HUES6 (cell line): ENCODE data around the gene FNIP1.
"Not testable (repeated sequence)": the region's sequence is repeated elsewhere in the genome, so short reads cannot be mapped to it uniquely, and the experiment has no call there.

Experiments
- H3K27ac ChIP-seq: 2 replicates; pipeline ENCODE4 v1.7.0; 2013; ENCODE audit warnings: low read depth, mild to moderate bottlenecking, low read length, inconsistent platforms
- H3K27me3 ChIP-seq: 2 replicates; pipeline ENCODE4 v1.6.1; 2013; ENCODE audit warnings: low read length; ENCODE audit not compliant: control insufficient read depth, insufficient read depth
- H3K36me3 ChIP-seq: 2 replicates; pipeline ENCODE4 v1.6.1; 2013; ENCODE audit warnings: low read length; ENCODE audit not compliant: control insufficient read depth, insufficient read depth
- H3K4me1 ChIP-seq: 2 replicates; pipeline ENCODE4 v1.6.1; 2013; ENCODE audit warnings: low read length; ENCODE audit not compliant: control insufficient read depth, insufficient read depth
- H3K4me3 ChIP-seq: 2 replicates; pipeline ENCODE4 v1.5.1; 2013; ENCODE audit warnings: low read depth, low read length
- H3K9ac ChIP-seq: one replicate; pipeline ENCODE4 v1.6.1; 2013; ENCODE audit warnings: mild to moderate bottlenecking, low read length
- H3K9me3 ChIP-seq: 2 replicates; pipeline ENCODE4 v1.6.1; 2013; ENCODE audit warnings: low read depth, low read length; ENCODE audit not compliant: control insufficient read depth, insufficient read depth

FNIP1 gene

DNA sequence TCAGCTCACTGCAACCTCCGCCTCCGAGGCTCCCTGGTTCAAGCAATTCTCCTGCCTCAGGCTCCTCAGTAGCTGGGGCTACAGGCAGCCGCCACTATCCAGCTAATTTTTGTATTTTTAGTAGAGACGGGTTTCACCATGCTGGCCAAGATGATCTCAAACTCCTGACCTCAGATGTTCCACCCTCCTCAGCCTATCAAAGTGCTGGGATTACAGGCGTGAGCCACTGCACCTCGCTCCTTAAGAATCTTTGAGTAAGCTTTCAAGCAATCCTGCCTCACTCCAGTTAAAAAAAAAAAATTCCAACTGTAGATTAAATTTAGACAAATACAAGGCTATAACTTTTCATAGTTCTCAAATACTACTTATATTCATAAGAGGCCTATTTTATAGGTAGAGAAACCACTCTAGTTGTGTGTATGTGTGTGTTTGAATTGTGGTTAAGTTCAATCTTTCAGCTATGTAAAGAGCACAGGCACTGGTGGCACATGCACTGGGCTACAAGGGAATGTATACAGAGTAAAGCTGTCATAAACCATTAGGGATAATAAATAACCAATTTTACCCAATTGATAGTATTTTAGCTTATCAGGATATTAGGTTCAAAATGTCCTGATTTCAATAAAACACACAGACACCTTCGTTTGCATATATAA is 111.2 kb downstream of the FNIP1 start:
- H3K36me3 ChIP-seq: peaks cover 5% of the 10 kb centered on the region; the same call in 1 of the 2 replicates
- H3K9ac ChIP-seq: no peak overlapping the region
- no peak overlapping the region for H3K4me3 ChIP-seq
- H3K9me3 ChIP-seq: peaks cover 3% of the 10 kb centered on the region; the same call in 1 of the 2 replicates
- H3K27me3 ChIP-seq: no peaks in the 10 kb centered on the region
- no peak overlapping the region for H3K27ac ChIP-seq
- H3K4me1 ChIP-seq: peaks cover 6% of the 10 kb centered on the region; the same call in 1 of the 2 replicates

DNA sequence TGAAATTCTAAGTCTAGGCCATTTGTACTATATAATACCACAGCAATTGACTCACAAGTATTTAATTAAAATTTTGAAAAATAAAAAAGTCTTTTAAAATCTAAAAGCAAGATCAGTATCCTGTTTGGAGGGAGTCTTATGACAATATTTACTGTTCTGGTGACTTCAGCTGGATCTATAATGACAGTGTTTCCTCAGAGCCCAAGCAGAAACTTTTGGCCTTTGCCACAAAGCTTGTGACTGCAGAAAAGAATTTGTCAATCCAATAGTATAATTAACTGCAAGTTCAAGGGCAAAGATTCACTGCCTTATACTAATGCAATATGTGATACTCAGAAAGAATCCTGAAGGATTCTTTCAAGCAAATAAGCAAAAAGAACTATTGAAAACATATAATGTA is 112.2 kb downstream of the FNIP1 start:
- 0 out of 2 replicates have a peak, but pooled peaks cover under 1% of the 10 kb centered on the region for H3K36me3 ChIP-seq
- no peak overlapping the region for H3K27ac ChIP-seq
- H3K27me3 ChIP-seq: no peaks in the 10 kb centered on the region
- no peak overlapping the region for H3K4me3 ChIP-seq
- no peak overlapping the region for H3K9ac ChIP-seq
- H3K4me1 ChIP-seq: peaks cover 6% of the 10 kb centered on the region; the same call in 1 of the 2 replicates
- H3K9me3 ChIP-seq: no peaks in the 10 kb centered on the region

DNA sequence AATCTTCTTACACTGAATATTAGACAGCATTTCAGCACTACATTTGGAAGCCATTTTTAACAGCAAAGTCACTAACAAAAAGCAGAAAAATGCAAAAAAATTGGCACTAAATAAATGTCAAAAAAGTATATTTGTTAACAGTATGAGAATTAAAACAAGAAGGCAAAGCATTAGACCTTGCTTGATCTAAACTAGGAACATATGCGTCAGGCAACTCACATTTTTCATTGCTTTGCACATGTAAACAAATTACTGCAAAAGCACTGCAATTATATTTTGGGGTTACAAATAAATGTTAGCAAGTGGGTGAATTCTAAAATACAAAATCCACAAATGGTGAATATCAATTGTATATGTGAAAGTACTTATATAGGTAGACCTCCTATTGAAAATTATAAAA is 112.8 kb downstream of the FNIP1 start:
- no peak overlapping the region for H3K4me3 ChIP-seq
- H3K36me3 ChIP-seq: peaks cover 6% of the 10 kb centered on the region
- H3K27me3 ChIP-seq: no peaks in the 10 kb centered on the region
- H3K9ac ChIP-seq: no peak overlapping the region
- no peak overlapping the region for H3K27ac ChIP-seq
- H3K9me3 ChIP-seq: no peaks in the 10 kb centered on the region
- H3K4me1 ChIP-seq: peaks cover 6% of the 10 kb centered on the region; the same call in 1 of the 2 replicates

DNA sequence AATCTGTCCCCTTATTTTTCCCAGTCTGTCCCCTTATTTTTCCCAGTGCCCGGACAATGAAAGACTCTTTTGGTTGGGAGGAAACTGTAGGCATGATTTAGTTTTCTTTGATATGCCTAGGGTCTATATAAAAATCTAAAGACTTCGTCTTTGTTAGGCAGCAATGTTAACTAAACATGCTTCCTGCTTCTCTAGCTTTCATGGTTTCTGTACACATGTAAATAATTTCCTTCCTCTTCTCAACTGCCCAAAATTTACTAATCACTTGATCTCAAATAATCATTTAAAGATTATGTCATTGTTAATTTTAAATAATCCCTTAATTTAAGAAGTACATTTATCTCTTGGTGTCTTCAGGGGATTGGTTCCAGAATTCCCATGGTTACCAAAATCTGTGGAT is 114.0 kb downstream of the FNIP1 start:
- H3K4me3 ChIP-seq: no peak overlapping the region
- H3K27me3 ChIP-seq: no peaks in the 10 kb centered on the region
- no peak overlapping the region for H3K27ac ChIP-seq
- H3K9me3 ChIP-seq: no peaks in the 10 kb centered on the region
- H3K4me1 ChIP-seq: peaks cover 4% of the 10 kb centered on the region; the same call in 1 of the 2 replicates
- peaks cover 11% of the 10 kb centered on the region for H3K36me3 ChIP-seq
- no peak overlapping the region for H3K9ac ChIP-seq

DNA sequence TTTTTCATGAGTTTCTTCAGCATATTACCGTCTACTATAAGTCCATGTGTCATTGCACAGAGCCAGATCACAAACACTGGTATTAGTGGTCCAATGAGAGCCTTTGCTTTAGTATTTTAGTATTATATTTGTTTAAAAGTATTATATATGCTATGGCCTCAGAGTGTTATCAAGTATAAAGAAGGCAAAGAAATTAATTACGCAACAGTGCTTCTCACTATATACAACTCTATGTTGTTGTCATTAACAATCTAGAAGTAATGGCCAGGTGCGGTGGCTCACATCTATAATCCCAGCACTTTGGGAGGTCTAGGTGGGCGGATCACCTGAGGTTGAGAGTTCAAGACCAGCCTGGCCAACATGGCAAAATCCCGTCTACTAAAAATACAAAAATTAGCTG is 114.6 kb downstream of the FNIP1 start:
- H3K27ac ChIP-seq: no peak overlapping the region

DNA sequence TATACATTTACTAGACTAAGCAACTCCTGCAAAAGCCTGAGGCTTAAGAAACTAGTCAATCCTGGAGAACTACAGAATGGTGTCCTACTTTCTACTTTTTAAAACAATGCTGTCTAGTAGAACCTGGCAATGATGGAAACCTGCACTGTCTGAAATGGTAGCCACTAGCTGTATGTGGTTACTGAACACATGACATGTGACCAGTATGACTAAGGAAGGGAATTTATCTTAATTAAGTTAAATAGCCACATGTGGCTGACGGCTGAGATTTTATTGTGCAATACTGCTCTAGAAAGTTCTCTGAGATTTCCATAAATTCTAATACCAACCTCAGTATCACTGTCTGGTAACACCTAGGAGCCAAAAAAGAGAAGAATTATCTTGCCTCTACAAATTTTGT is 116.9 kb downstream of the FNIP1 start:
- Histone ChIP-seq H3K27me3 (no peaks in the 10 kb centered on the region), H3K9me3 (no peaks in the 10 kb centered on the region), H3K9ac (no peak overlapping the region), H3K4me1 (no peaks in the 10 kb centered on the region), H3K36me3 (peaks cover 30% of the 10 kb centered on the region), H3K27ac (no peak overlapping the region), H3K4me3 (no peak overlapping the region)

More for the DNA sequence above, 114.6 kb downstream of the FNIP1 start:
- Histone ChIP-seq H3K4me1 (no peaks in the 10 kb centered on the region), H3K9me3 (no peaks in the 10 kb centered on the region), H3K36me3 (peaks cover 16% of the 10 kb centered on the region), H3K9ac (no peak overlapping the region), H3K27me3 (no peaks in the 10 kb centered on the region), H3K4me3 (no peak overlapping the region)

DNA sequence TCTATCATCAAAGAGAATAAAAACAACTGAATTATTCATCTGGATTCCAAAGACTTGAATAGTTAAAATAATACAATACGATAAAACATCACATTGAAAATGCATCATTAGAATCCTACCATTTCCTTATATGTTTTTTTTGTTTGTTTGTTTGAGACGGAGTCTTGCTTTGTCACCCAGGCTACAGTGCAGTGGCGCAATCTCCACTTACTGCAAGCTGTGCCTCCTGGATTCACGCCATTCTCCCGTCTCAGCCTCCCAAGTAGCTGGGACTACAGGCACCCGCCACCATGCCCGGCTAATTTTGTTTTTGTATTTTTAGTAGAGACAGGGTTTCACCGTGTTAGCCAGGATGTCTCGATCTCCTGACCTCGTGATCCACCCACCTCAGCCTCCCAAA is 118.5 kb downstream of the FNIP1 start:
- not testable (repeated sequence) for H3K4me1 ChIP-seq, H3K9me3 ChIP-seq, H3K27me3 ChIP-seq, H3K9ac ChIP-seq, H3K27ac ChIP-seq, H3K4me3 ChIP-seq
- peaks cover 36% of the 10 kb centered on the region for H3K36me3 ChIP-seq

DNA sequence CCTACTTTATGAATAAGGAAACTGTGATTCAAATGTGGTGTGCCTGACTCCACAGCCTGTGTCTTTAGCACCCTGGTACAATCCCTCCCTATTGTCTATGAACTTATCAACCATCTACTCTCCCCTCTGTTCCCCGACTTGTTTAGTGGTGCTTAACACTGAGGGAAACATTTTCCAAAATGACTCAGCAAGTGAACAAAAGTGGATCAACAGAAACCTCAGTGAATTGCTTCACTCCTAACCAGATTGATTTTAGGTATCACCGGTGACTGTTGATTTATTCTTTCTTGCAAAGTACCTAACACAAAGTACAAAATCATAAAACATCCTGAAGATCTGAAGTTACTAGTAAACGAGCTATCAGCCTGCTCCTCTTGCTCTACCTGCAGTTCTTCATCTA is 119.7 kb downstream of the FNIP1 start:
- Histone ChIP-seq H3K9me3 (no peaks in the 10 kb centered on the region), H3K9ac (no peak overlapping the region), H3K4me3 (no peak overlapping the region), H3K4me1 (peaks cover 4% of the 10 kb centered on the region; the same call in 1 of the 2 replicates), H3K27me3 (no peaks in the 10 kb centered on the region), H3K36me3 (peaks cover 37% of the 10 kb centered on the region), H3K27ac (no peak overlapping the region)

DNA sequence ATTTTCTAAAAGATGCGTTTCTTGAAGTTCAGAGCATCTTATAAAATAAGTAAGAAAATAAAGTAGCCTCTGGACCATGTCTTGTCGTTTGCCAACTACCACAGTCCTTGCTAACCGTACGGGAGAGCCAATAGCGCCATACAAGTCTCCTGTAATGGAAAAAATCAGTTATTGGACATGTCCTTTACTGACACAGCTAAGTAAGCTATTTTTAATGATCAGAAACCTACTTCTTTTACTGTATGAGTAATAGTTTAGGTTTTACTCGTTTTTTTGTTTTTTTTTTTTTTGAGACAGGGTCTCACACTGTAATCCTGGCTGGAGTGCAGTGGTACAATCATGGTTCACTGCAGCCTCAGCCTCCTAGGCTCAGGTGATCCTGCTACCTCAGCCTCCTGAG is 124.0 kb downstream of the FNIP1 start:
- Histone ChIP-seq H3K9ac (no peak overlapping the region), H3K4me3 (no peak overlapping the region), H3K36me3 (peaks cover 42% of the 10 kb centered on the region), H3K27me3 (no peaks in the 10 kb centered on the region), H3K9me3 (no peaks in the 10 kb centered on the region), H3K4me1 (peaks cover 5% of the 10 kb centered on the region; the same call in 1 of the 2 replicates), H3K27ac (no peak overlapping the region)

DNA sequence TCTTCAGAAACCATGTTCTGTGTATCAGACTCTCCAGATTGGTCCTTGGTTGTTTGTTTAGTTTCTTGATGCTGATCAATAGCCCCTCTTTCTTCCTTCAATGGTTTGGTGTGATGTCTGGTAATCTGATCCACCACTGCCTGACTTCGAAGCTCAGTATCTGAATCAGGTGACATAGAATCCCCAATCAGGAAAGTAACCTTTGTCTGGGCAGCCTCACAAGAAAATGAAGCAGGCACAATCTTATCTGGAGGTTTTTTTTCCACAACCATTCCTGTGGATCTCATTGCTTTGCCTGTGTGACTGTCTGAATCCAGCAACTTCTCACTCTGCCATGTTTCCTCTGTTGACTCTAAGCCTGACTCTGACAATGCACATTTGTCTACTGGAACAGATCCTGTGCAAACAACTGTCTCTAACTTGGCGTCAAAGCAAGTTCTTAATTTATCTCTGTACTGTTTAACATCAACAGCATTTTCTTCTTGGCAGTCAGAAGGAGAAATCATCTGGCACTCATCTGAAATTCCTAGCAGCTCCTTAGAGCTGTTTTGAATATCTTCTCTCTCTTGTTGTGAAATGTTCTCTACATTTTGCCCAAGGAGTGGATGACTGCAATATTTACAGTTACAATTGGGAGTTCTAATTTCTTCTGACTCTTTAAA is 124.7 kb downstream of the FNIP1 start:
- no peaks in the 10 kb centered on the region for H3K9me3 ChIP-seq
- H3K36me3 ChIP-seq: peaks cover 36% of the 10 kb centered on the region
- 0 out of 2 replicates have a peak overlapping the region, but pooled peaks have one; percentile 7 for H3K27ac ChIP-seq
- no peak overlapping the region for H3K9ac ChIP-seq
- no peak overlapping the region for H3K4me3 ChIP-seq
- H3K4me1 ChIP-seq: peaks cover 5% of the 10 kb centered on the region; the same call in 1 of the 2 replicates
- H3K27me3 ChIP-seq: no peaks in the 10 kb centered on the region

DNA sequence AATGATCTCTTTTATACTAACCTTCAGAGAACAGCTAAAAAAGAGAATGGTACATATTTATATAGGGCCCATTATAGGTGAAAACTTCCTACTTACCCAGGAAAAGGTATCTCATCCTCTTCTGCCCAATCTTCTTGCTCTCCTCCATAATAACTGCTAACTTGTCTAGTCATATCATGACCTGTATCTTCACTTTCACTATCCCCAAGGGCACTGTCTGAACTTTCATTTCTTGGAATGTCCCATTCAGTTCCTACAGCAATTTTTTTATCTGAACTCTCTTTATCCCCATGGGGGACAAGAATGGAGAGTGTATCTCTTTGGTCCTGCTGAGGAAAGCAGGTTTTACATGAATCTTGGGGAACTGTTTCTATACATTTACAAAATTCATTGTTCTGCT is 125.4 kb downstream of the FNIP1 start:
- Histone ChIP-seq H3K27me3 (no peaks in the 10 kb centered on the region), H3K9ac (no peak overlapping the region), H3K27ac (no peak overlapping the region), H3K9me3 (no peaks in the 10 kb centered on the region), H3K4me1 (peaks cover 5% of the 10 kb centered on the region; the same call in 1 of the 2 replicates), H3K4me3 (no peak overlapping the region), H3K36me3 (peaks cover 28% of the 10 kb centered on the region)
